OCI-LY1 (cell line): ENCODE data around the gene PTPRN2.

Experiments used
- H2AFZ ChIP-seq: fragments of 200-600 bp; sonication (generic), shearing (Covaris generic); 2 replicates; pipeline ENCODE4 v1.6.0; 2014; ENCODE audit warnings: antibody characterized with exemption, mild to moderate bottlenecking, low read length
- H3F3A ChIP-seq: fragments of 200-600 bp; sonication (generic), shearing (Covaris generic); 2 replicates; pipeline ENCODE4 v1.6.0; 2014; ENCODE audit warnings: mild to moderate bottlenecking, antibody characterized with exemption, low read length, moderate library complexity; ENCODE audit not compliant: insufficient read depth
- H3K27ac ChIP-seq: fragments of 200-600 bp; sonication (generic); 2 replicates; pipeline ENCODE4 v1.5.1; 2014; ENCODE audit warnings: low read length, mixed run types, mild to moderate bottlenecking, low read depth; ENCODE audit not compliant: poor library complexity, severe bottlenecking
- H3K27me3 ChIP-seq: fragments of 200-600 bp; sonication (generic); 2 replicates; pipeline ENCODE4 v1.6.0; 2014; ENCODE audit warnings: antibody characterized with exemption, mild to moderate bottlenecking, low read length, moderate library complexity; ENCODE audit not compliant: insufficient read depth
- H3K36me3 ChIP-seq: fragments of 200-600 bp; sonication (generic); 2 replicates; pipeline ENCODE4 v1.6.1; 2014; ENCODE audit warnings: mild to moderate bottlenecking, antibody characterized with exemption, low read length, moderate library complexity, mixed read lengths; ENCODE audit not compliant: insufficient read depth
- H3K4me1 ChIP-seq: fragments of 200-600 bp; sonication (generic); 2 replicates; pipeline ENCODE4 v1.5.1; 2014; ENCODE audit warnings: mild to moderate bottlenecking, low read length, moderate library complexity; ENCODE audit not compliant: insufficient read depth, severe bottlenecking
- H3K4me2 ChIP-seq: fragments of 200-600 bp; sonication (generic), shearing (Covaris generic); 2 replicates; pipeline ENCODE4 v1.6.1; 2014; ENCODE audit warnings: low read length
- H3K4me3 ChIP-seq: fragments of 200-600 bp; sonication (generic); 2 replicates; pipeline ENCODE4 v1.5.1; 2014; ENCODE audit warnings: low read length, low read depth, mild to moderate bottlenecking, mixed read lengths; ENCODE audit not compliant: poor library complexity, severe bottlenecking
- H3K79me2 ChIP-seq: fragments of 200-600 bp; shearing (Covaris generic); 2 replicates; pipeline ENCODE4 v1.6.1; 2016; ENCODE audit warnings: mixed run types, low read length, mixed read lengths; ENCODE audit not compliant: insufficient read depth
- H3K9ac ChIP-seq: fragments of 200-600 bp; sonication (generic), shearing (Covaris generic); 2 replicates; pipeline ENCODE4 v1.6.1; 2014; ENCODE audit warnings: mild to moderate bottlenecking, low read length, mixed read lengths
- H3K9me2 ChIP-seq: fragments of 200-600 bp; sonication (generic), shearing (Covaris generic); 2 replicates; pipeline ENCODE4 v1.6.1; 2014; ENCODE audit warnings: low read depth, mild to moderate bottlenecking, low read length, mixed read lengths
- H3K9me3 ChIP-seq: fragments of 200-600 bp; shearing (Covaris generic); 2 replicates; pipeline ENCODE4 v1.6.1; 2014; ENCODE audit warnings: low read length, mixed read lengths
- H4K20me1 ChIP-seq: fragments of 200-600 bp; sonication (generic), shearing (Covaris generic); 2 replicates; pipeline ENCODE4 v1.6.0; 2016; ENCODE audit warnings: mild to moderate bottlenecking, low read length; ENCODE audit not compliant: insufficient read depth
- EZH2 ChIP-seq: fragments of 200-600 bp; sonication (generic), shearing (Covaris generic); IDR thresholded peaks from 2 replicates; pipeline ENCODE4 v1.8.0; 2017; ENCODE audit warnings: borderline replicate concordance, mixed run types, mild to moderate bottlenecking, antibody characterized with exemption, low read length, moderate library complexity, mixed read lengths
- TF ChIP-seq, protein P1 (sequence below): fragments of 200-600 bp; sonication (generic), shearing (Covaris generic); IDR thresholded peaks from 2 replicates; pipeline ENCODE4 v1.5.1; 2017; ENCODE audit warnings: mild to moderate bottlenecking, antibody characterized with exemption, low read length, moderate library complexity, mixed read lengths

The PTPRN2 gene

DNA sequence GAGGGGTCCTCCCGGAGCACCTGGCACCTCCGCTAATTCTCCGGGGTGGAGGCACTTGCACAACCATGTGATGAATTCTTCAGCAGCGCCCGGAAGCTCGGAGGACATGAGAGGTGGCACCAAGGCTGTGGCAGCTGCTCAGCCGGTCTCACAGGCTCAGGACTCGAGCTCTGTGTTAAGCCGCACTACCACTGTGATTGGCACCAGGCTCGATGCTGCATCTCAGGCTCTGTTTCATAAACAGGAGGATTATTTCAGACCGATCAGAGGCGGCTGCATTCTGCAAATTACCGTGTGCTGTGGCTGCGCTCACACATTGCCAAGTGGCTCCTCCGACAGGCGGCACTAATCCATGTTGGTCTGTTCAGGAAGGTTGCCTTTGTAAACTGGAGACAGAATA is 755.6 kb downstream of the PTPRN2 start:
- no peak overlapping the region for H3K9ac ChIP-seq
- no peak overlapping the region for H3K27ac ChIP-seq
- TF ChIP-seq, protein P1, sequence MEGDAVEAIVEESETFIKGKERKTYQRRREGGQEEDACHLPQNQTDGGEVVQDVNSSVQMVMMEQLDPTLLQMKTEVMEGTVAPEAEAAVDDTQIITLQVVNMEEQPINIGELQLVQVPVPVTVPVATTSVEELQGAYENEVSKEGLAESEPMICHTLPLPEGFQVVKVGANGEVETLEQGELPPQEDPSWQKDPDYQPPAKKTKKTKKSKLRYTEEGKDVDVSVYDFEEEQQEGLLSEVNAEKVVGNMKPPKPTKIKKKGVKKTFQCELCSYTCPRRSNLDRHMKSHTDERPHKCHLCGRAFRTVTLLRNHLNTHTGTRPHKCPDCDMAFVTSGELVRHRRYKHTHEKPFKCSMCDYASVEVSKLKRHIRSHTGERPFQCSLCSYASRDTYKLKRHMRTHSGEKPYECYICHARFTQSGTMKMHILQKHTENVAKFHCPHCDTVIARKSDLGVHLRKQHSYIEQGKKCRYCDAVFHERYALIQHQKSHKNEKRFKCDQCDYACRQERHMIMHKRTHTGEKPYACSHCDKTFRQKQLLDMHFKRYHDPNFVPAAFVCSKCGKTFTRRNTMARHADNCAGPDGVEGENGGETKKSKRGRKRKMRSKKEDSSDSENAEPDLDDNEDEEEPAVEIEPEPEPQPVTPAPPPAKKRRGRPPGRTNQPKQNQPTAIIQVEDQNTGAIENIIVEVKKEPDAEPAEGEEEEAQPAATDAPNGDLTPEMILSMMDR: no peak
- TF ChIP-seq EZH2: no peak
- no peaks in the 10 kb centered on the region for H3K9me2 ChIP-seq
- no peak overlapping the region for H2AFZ ChIP-seq
- H3F3A ChIP-seq: no peaks in the 10 kb centered on the region
- H3K9me3 ChIP-seq: no peaks in the 10 kb centered on the region
- no peaks in the 10 kb centered on the region; the same call in 1 of the 2 replicates for H3K27me3 ChIP-seq
- H3K79me2 ChIP-seq: no peaks in the 10 kb centered on the region
- H3K4me1 ChIP-seq: no peaks in the 10 kb centered on the region
- H3K36me3 ChIP-seq: no peaks in the 10 kb centered on the region
- H3K4me2 ChIP-seq: no peak overlapping the region
- H4K20me1 ChIP-seq: no peaks in the 10 kb centered on the region
- no peak overlapping the region for H3K4me3 ChIP-seq

DNA sequence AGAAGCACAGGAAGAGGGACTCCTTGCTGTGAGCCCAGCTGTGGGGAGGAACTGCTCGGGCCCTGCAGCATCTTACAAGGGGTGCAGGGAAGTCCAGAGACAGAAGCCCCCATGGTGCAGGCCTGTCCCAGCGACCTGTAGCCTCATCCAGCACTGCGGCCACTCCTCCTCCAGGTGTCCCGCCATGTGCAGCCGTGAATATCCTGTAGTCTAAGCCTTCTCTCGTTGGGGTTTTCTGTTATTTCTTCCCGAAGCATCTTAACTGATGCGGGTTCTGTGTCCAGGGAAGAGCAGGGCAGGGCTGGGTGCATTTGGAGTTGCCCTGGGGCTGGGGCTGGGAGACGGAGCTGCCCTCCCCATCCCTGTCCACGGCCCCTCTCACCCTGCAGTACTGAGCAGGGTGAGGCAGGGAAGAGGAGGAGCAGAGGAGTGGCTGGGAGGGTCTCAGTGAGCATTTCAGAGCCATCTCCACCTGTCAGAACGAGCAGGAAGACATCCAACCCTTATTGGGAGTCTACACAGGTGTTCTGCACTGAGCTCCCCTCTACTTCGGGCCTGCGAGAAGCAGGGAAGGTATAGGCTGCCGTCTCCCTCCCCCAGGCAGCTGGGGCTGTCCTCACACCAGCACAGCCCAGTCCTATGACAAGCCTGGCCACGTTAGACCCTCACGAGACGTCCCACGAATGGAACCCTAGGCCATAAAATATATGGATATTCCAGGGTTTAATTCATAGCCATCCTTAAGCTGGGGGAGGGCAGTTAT is 756.3 kb downstream of the PTPRN2 start:
- Histone ChIP-seq H3K4me3 (no peak overlapping the region), H3K9ac (no peak overlapping the region), H3K4me1 (no peaks in the 10 kb centered on the region), H3K9me2 (no peaks in the 10 kb centered on the region), H3F3A (no peaks in the 10 kb centered on the region), H3K36me3 (no peaks in the 10 kb centered on the region), H3K27ac (no peak overlapping the region), H2AFZ (no peak overlapping the region), H4K20me1 (no peaks in the 10 kb centered on the region), H3K27me3 (no peaks in the 10 kb centered on the region; the same call in 1 of the 2 replicates), H3K4me2 (no peak overlapping the region), H3K9me3 (no peaks in the 10 kb centered on the region), H3K79me2 (no peaks in the 10 kb centered on the region)
- TF ChIP-seq EZH2: no peak
- TF ChIP-seq, protein P1: no peak

DNA sequence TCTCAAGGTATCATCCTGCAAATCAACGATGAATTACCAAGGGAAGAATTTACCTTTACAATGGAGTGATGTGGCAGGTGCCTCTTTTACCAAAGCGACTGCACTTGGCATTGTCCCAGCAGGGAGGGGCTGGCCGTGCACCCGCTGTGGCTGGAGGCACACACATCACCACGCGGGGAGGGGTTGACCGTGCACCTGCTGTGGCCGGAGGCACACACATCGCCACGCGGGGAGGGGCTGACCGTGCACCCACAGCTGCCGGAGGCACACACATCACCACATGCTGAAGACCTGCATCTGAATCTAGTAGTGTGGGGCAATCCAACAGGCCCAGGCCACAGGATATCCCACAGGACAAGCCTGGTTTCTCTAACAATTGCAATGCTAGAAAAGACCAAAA is 757.3 kb downstream of the PTPRN2 start:
- no peaks in the 10 kb centered on the region for H3K36me3 ChIP-seq
- TF ChIP-seq EZH2: no peak
- TF ChIP-seq, protein P1: no peak
- no peaks in the 10 kb centered on the region for H3K4me1 ChIP-seq

More for the DNA sequence above, 757.3 kb downstream of the PTPRN2 start:
- H3F3A ChIP-seq: no peaks in the 10 kb centered on the region
- no peak overlapping the region for H3K27ac ChIP-seq
- H3K9me2 ChIP-seq: no peaks in the 10 kb centered on the region
- H3K79me2 ChIP-seq: no peaks in the 10 kb centered on the region
- no peaks in the 10 kb centered on the region for H3K9me3 ChIP-seq
- no peaks in the 10 kb centered on the region for H4K20me1 ChIP-seq
- H3K9ac ChIP-seq: no peak overlapping the region
- no peaks in the 10 kb centered on the region; the same call in 1 of the 2 replicates for H3K27me3 ChIP-seq
- no peak overlapping the region for H3K4me3 ChIP-seq
- no peak overlapping the region for H2AFZ ChIP-seq
- H3K4me2 ChIP-seq: no peak overlapping the region
